Adrenal gland (tissue), 12 donors: ENCODE measurements around the gene MUS81. TPM values are rescaled to one million over a fixed set of nuclear protein-coding genes. Genes with fewer than 3 reads are reported as not detected.
"Not testable (repeated sequence)": the region's sequence is repeated elsewhere in the genome, so short reads cannot be mapped to it uniquely, and the experiment has no call there.

Experiments used
- DNase-seq, 7 donors: peaks; one replicate each; pipeline ENCODE4 v3.0.0-alpha.2; 2019 to 2020
- H3K27ac ChIP-seq, 5 donors: fragments of 200-600 bp; sonication (generic) in 4 of 5; 1 replicate in 3 of 5; 2 replicates in 2 of 5; pipeline versions ENCODE4 v1.5.1 to v1.8.0; 2016 to 2020; ENCODE audit warnings: mild to moderate bottlenecking in 1 of 5
- H3K27me3 ChIP-seq: fragments of 200-600 bp; 2 replicates; pipeline ENCODE4 v1.8.0; 2021
- H3K36me3 ChIP-seq, 2 donors: fragments of 200-600 bp; replicated peaks in 1 of 2; 1 replicate in 1 of 2; 2 replicates in 1 of 2; pipeline versions ENCODE4 v1.5.1 to v1.8.0; 2018 to 2022
- H3K4me1 ChIP-seq, 2 donors: fragments of 200-600 bp; replicated peaks in 1 of 2; 1 replicate in 1 of 2; 2 replicates in 1 of 2; pipeline versions ENCODE4 v1.5.1 to v1.8.0; 2018 to 2021
- H3K4me3 ChIP-seq, 4 donors: fragments of 200-600 bp; sonication (generic) in 3 of 4; one replicate each; pipeline ENCODE4 v1.5.1; 2016 to 2018
- H3K9me3 ChIP-seq, 3 donors: fragments of 200-600 bp; sonication (generic) in 1 of 3; replicated peaks in 1 of 3; 1 replicate in 2 of 3; 2 replicates in 1 of 3; pipeline versions ENCODE4 v1.5.1 to v1.8.0; 2016 to 2021
- POLR2A ChIP-seq, 2 donors: fragments of 450-650 bp; IDR thresholded peaks; one replicate each; pipeline ENCODE4 v1.6.1; 2017; ENCODE audit warnings: antibody characterized with exemption in 2 of 2, mild to moderate bottlenecking in 2 of 2, moderate library complexity in 1 of 2
- WGBS, 4 donors: extraction: QIAGEN DNeasy Blood & Tissue Kit in 2 of 4; methylation state at CpG; one replicate each; pipeline versions ENCODE4 v1.1.5 to v1.1.7; 2013 to 2017; 5-methylcytosine and 5-hydroxymethylcytosine counted together
- intact Hi-C, 2 donors: fragments of 100-400 bp; cut with DNase I; formaldehyde crosslinking; loops; one replicate each; pipeline versions ENCODE4 v1.14.1 to v1.15.0; 2022 to 2023
- polyA plus RNA-seq, 3 donors: library from polyadenylated mRNA; stranded (reverse); fragments of 200-250 nt in 2 of 3; fragments of 350-450 nt in 1 of 3; fragmentation: Illumina TruSeq in 1 of 3; extraction: RNeasy Lipid Tissue Mini Kit (QIAGEN cat#74804) in 1 of 3; gene quantifications; one replicate each; pipeline ENCODE4 v1.2.3, GENCODE V29; 2013 to 2014
- total RNA-seq, 9 donors: library from RNA; depleted of rRNA in 4 of 9; stranded (reverse); fragments of >200 nt in 4 of 9; fragments of 120-200 nt in 1 of 9; fragmentation: NEBNext Ultra II Directional in 1 of 9; extraction: Animal tissue kit (Norgen Biotek cat#: 25700) in 1 of 9; gene quantifications; one replicate each; pipeline versions ENCODE4 v1.1.0 to v1.2.4, GENCODE V29; 2013 to 2023
- TF ChIP-seq, protein P1 (sequence below), 6 experiments: fragments of 450-650 bp in 4 of 6; fragments of 200-600 bp in 2 of 6; sonication (generic) in 1 of 6; IDR thresholded peaks; 1 replicate in 5 of 6; 2 replicates in 1 of 6; pipeline versions ENCODE4 v1.5.1 to v1.8.0; 2016 to 2021; ENCODE audit warnings: antibody characterized with exemption in 6 of 6, mild to moderate bottlenecking in 2 of 6, moderate library complexity in 1 of 6
- donor health status: healthy with polysubstance abuse.
- donor health status: Bipolar disorder and iron deficiency.
- donor health status: DM: yes; HTN: yes; CAD: no.
- donor health status: DM: no; HTN: no; CAD: no.
- donor health status: DM: no; HTN: no; CAD: no.
- donor health status: DM: yes; HTN: yes; CAD: no.

Gene MUS81
- total and polyA plus RNA-seq, 12 donors: 16.1 to 147 (median 41.1) TPM

DNA sequence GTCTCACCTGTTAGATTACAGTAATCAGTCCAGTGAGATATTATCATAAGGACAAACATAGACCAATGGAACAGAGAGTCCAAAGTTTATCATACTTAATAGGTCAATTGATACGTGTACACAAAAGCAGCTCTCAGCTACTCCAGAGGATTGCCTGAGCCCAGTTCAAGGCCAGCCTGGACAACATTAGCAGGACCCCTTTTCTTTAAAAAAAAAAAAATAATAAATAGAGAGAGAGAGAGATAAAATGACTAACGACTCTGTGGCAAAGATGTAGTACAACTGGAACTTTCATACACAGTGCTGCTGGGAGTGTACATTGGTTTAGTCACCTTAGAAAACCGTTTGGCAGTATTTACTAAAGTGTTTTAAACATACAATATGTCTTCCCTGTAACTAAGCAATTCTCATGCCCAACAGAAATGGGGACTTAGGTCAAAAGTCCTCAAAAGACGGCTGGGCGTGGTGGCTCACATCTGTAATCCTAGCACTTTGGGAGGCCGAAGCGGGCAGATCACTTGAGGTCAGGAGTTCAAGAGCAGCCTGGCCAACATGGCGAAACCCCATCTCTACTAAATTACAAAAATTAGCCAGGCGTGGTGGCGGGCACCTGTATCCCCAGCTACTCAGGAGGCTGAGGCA is 15.9 kb upstream of the MUS81 start:
- Histone ChIP-seq H3K4me3 (no peak overlapping the region), H3K4me1 (no peaks in the 10 kb centered on the region), H3K27me3 (no peaks in the 10 kb centered on the region), H3K36me3 (no peaks in the 10 kb centered on the region), H3K9me3 (no peaks in the 10 kb centered on the region), H3K27ac (no peak overlapping the region)
- 80 to 86% (median 85%) methylated on average over 10 of the region's 10 CpGs for WGBS, 4 donors
- no peak for DNase-seq
- TF ChIP-seq, protein P1, sequence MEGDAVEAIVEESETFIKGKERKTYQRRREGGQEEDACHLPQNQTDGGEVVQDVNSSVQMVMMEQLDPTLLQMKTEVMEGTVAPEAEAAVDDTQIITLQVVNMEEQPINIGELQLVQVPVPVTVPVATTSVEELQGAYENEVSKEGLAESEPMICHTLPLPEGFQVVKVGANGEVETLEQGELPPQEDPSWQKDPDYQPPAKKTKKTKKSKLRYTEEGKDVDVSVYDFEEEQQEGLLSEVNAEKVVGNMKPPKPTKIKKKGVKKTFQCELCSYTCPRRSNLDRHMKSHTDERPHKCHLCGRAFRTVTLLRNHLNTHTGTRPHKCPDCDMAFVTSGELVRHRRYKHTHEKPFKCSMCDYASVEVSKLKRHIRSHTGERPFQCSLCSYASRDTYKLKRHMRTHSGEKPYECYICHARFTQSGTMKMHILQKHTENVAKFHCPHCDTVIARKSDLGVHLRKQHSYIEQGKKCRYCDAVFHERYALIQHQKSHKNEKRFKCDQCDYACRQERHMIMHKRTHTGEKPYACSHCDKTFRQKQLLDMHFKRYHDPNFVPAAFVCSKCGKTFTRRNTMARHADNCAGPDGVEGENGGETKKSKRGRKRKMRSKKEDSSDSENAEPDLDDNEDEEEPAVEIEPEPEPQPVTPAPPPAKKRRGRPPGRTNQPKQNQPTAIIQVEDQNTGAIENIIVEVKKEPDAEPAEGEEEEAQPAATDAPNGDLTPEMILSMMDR (IDR thresholded peaks at IDR 0.05): no peak
- no peak for TF ChIP-seq POLR2A (IDR thresholded peaks at IDR 0.05)
- intact Hi-C loops: no loop called here

DNA sequence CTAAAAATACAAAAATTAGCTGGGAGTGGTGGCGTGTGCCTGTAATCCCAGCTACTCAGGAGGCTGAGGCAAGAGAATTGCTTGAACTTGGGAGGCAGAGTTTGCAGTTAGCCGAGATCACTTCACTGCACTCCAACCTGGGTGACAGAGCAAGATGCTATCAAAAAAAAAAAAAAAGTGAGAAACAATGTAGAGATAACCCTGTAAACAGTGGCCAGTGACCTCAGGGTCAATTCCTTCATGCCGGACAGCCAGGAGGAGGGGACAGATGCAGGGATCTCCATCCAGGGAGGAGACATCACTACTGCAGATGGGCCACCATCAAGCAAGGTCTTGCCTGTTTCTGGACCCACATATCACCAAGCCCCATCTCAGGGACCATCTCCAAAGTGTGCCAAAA is 12.5 kb upstream of the MUS81 start:
- Histone ChIP-seq H3K27me3 (no peaks in the 10 kb centered on the region), H3K4me3 (no peak overlapping the region), H3K4me1 (no peaks in the 10 kb centered on the region), H3K9me3 (no peaks in the 10 kb centered on the region), H3K27ac (no peak overlapping the region), H3K36me3 (peaks cover 0 to 12% of the 10 kb centered on the region in 2 donors)
- intact Hi-C loops: no loop called here
- TF ChIP-seq, protein P1 (IDR thresholded peaks at IDR 0.05): no peak
- TF ChIP-seq POLR2A (IDR thresholded peaks at IDR 0.05): no peak
- no peak for DNase-seq
- WGBS, 4 donors: 78 to 90% (median 84%) methylated on average over 3 of the region's 3 CpGs

DNA sequence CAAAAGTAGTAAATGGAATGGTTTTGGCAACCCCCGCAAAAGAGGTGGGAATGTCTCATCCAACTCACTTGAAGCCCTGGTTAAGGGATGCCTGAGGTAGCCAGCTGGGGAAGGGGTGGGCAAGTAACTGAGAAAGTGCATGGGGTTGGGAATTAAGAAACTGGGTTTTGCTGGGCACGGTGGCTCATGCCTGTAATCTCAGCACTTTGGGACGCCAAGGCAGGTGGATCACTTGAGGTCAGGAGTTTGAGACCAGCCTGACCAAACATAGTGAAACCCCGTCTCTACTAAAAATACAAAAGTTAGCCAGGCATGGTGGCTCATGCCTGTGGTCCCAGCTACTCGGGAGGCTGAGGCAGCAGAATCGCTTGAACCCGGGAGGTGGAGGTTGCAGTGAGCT is 11.5 kb upstream of the MUS81 start:
- H3K9me3 ChIP-seq, H3K27ac ChIP-seq, H3K4me1 ChIP-seq, H3K4me3 ChIP-seq, DNase-seq, intact Hi-C loops, H3K27me3 ChIP-seq: not testable (repeated sequence)
- H3K36me3 ChIP-seq: peaks cover 0 to 21% of the 10 kb centered on the region in 2 donors
- 59 to 67% (median 62%) methylated on average over 6 to 7 of the region's 7 CpGs for WGBS, 4 donors

DNA sequence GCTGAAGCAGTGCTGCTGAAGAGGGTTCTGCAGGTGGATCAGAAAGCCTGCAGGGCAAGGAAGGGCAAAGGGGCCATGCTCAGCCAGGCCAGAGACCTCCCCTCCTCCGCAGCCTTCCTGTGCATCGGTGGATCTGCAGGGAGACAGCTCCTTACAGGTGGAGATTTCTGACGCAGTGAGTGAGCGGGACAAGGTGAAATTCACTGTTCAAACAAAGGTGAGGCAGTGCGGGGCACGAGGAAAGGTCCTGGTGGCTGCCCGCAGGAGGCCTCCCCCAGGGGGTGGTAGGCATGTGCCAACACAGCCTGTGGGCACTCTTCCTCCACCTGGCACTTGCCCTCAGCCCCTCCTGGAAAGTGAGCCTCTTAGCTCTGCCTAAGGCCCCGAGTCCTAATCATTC is 10.9 kb upstream of the MUS81 start:
- H3K27ac ChIP-seq: no peak overlapping the region
- intact Hi-C loops: no loop called here

More for the DNA sequence above, 10.9 kb upstream of the MUS81 start:
- Histone ChIP-seq H3K4me1 (no peaks in the 10 kb centered on the region), H3K27me3 (no peaks in the 10 kb centered on the region), H3K4me3 (no peak overlapping the region), H3K9me3 (no peaks in the 10 kb centered on the region), H3K36me3 (peaks cover 0 to 28% of the 10 kb centered on the region in 2 donors)
- DNase-seq: no peak
- WGBS, 4 donors: 73 to 81% (median 75%) methylated on average over 5 to 8 of the region's 8 CpGs
- no peak for TF ChIP-seq POLR2A (IDR thresholded peaks at IDR 0.05)
- TF ChIP-seq, protein P1 (IDR thresholded peaks at IDR 0.05): no peak
